ENCODE data around the gene ABHD10.

The ABHD10 gene

DNA sequence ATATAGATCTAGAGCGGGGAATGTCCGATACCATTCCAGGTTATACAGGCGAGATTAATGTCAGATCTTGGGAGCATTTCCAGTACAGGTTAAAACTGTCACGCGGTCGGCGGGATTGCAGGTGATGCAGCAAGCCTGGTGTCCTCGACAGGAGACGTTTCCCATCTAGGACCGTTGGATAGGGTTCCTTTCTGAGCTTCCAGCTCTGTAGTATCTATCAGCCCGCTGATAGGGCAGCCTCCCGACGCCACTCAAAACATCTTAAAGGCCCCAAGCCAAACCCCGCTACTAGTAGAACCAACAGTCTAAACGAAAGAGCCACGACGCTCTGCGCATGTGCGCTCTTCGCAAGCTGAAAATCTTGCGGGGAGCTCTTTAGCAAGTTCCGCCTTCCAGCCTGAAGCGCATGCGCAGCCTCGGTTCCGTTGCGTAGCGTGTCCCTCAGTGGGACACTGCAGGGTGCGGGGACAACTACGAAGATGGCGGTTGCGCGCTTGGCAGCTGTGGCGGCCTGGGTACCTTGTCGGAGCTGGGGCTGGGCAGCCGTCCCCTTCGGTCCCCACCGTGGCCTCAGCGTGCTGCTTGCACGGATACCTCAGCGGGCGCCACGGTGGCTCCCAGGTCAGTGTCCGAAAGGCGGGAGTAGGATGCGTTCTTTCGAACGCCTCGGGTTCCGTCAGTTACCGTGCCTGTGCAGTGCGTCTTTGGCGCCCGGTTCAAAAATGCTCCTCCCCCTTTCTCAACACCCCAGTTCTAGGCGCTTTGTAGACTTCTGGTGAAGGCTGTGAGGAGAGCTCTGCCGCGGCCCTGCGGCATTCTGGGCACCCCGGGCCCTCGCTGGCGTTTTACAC lies at the start of gene ABHD10:
TSS of gene ABHD10 (plus strand) at position 444 of the 851 bp plus-strand sequence. CDS start at position 480, 36 bp downstream.
- TF ChIP-seq EZH2 (IDR thresholded peaks at IDR 0.05; ENCODE audit: borderline replicate concordance, low read length), result no peak
- TF ChIP-seq, protein P1, sequence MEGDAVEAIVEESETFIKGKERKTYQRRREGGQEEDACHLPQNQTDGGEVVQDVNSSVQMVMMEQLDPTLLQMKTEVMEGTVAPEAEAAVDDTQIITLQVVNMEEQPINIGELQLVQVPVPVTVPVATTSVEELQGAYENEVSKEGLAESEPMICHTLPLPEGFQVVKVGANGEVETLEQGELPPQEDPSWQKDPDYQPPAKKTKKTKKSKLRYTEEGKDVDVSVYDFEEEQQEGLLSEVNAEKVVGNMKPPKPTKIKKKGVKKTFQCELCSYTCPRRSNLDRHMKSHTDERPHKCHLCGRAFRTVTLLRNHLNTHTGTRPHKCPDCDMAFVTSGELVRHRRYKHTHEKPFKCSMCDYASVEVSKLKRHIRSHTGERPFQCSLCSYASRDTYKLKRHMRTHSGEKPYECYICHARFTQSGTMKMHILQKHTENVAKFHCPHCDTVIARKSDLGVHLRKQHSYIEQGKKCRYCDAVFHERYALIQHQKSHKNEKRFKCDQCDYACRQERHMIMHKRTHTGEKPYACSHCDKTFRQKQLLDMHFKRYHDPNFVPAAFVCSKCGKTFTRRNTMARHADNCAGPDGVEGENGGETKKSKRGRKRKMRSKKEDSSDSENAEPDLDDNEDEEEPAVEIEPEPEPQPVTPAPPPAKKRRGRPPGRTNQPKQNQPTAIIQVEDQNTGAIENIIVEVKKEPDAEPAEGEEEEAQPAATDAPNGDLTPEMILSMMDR (IDR thresholded peaks at IDR 0.05; ENCODE audit: low read length), result no peak
- H3K36me3 ChIP-seq (ENCODE audit: insufficient read depth, low read length), result peaks cover 12% of the 10 kb centered on the region
- peak within 1 kb of the TSS; percentile 83 for H3K4me2 ChIP-seq (ENCODE audit: low read length)
- H3K27ac ChIP-seq (ENCODE audit: low read depth, low read length, poor library complexity, severe bottlenecking), result peak within 1 kb of the TSS; percentile 58
- H3K9me2 ChIP-seq (ENCODE audit: low read depth, low read length), result no peaks in the 10 kb centered on the region
- H3K27me3 ChIP-seq (ENCODE audit: insufficient read depth, low read length), result no peaks in the 10 kb centered on the region
- H3K9ac ChIP-seq (ENCODE audit: low read length), result peak within 1 kb of the TSS; percentile 93
- H3K4me3 ChIP-seq (ENCODE audit: low read depth, low read length, poor library complexity, severe bottlenecking), result peak within 1 kb of the TSS; percentile 94
- peak within 1 kb of the TSS; percentile 99 for H2AFZ ChIP-seq (ENCODE audit: low read length)
- no peaks in the 10 kb centered on the region for H4K20me1 ChIP-seq (ENCODE audit: insufficient read depth, low read length)
- H3F3A ChIP-seq (ENCODE audit: insufficient read depth, low read length), result no peaks in the 10 kb centered on the region
- peaks cover 31% of the 10 kb centered on the region for H3K79me2 ChIP-seq (ENCODE audit: insufficient read depth, low read length)
- H3K4me1 ChIP-seq (ENCODE audit: insufficient read depth, low read length, severe bottlenecking), result peaks cover 31% of the 10 kb centered on the region
- H3K9me3 ChIP-seq (ENCODE audit: low read length), result no peaks in the 10 kb centered on the region

DNA sequence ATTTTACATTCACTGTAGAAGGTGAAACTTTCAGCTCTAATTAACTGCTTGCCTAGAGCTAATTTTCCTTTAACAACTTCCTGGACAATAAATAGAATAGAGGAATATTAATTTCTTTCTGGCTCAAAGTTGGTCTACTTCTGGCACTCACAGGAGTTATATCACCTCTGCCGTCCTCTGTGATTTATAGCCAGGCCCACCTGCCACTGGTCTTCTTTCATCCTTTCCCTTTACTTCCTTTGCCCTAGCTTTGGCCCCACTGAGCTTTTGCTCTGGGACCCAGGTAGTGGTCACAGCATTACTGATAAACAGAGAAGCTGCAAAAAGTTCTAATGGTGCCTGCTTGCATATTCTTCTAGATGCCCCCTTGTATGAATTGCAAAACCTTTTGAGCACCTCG lies 49.3 kb upstream of the ABHD10 start:
- Histone ChIP-seq H3K4me3 (ENCODE audit: low read depth, low read length, poor library complexity, severe bottlenecking) (no peak overlapping the region), H3F3A (ENCODE audit: insufficient read depth, low read length) (no peaks in the 10 kb centered on the region), H3K9ac (ENCODE audit: low read length) (no peak overlapping the region), H3K36me3 (ENCODE audit: insufficient read depth, low read length) (no peaks in the 10 kb centered on the region), H4K20me1 (ENCODE audit: insufficient read depth, low read length) (no peaks in the 10 kb centered on the region), H3K27ac (ENCODE audit: low read depth, low read length, poor library complexity, severe bottlenecking) (no peak overlapping the region), H3K9me2 (ENCODE audit: low read depth, low read length) (no peaks in the 10 kb centered on the region), H2AFZ (ENCODE audit: low read length) (no peak overlapping the region), H3K4me1 (ENCODE audit: insufficient read depth, low read length, severe bottlenecking) (no peaks in the 10 kb centered on the region), H3K27me3 (ENCODE audit: insufficient read depth, low read length) (no peaks in the 10 kb centered on the region), H3K4me2 (ENCODE audit: low read length) (no peak overlapping the region), H3K9me3 (ENCODE audit: low read length) (no peaks in the 10 kb centered on the region), H3K79me2 (ENCODE audit: insufficient read depth, low read length) (no peaks in the 10 kb centered on the region)
- no peak for TF ChIP-seq EZH2 (IDR thresholded peaks at IDR 0.05; ENCODE audit: borderline replicate concordance, low read length)
- TF ChIP-seq, protein P1 (IDR thresholded peaks at IDR 0.05; ENCODE audit: low read length), result no peak

DNA sequence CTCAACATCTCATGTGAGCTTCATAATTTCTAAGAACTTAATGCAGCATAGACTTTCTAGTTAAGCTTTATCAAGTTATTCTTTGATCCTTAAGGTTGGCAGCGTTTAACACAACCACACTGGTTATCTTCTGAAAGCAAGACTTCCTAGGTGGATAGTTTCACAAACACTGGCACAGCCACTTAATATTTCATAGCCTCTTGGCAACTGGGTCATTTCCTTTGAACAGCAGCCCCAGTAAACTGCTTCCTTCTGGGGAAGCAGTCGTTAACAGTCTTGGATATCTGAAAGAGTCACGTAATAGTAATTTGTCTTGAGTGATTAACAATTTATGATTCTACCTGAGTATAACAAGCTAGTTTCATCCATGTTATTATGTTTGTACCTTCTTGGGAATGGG lies 45.9 kb upstream of the ABHD10 start:
- H3K4me2 ChIP-seq (ENCODE audit: low read length), result no peak overlapping the region
- no peaks in the 10 kb centered on the region for H3K79me2 ChIP-seq (ENCODE audit: insufficient read depth, low read length)
- H3K4me1 ChIP-seq (ENCODE audit: insufficient read depth, low read length, severe bottlenecking), result no peaks in the 10 kb centered on the region
- H3K9me2 ChIP-seq (ENCODE audit: low read depth, low read length), result no peaks in the 10 kb centered on the region
- H3K36me3 ChIP-seq (ENCODE audit: insufficient read depth, low read length), result no peaks in the 10 kb centered on the region
- no peaks in the 10 kb centered on the region for H3K27me3 ChIP-seq (ENCODE audit: insufficient read depth, low read length)
- H3K9me3 ChIP-seq (ENCODE audit: low read length), result no peaks in the 10 kb centered on the region
- no peak overlapping the region for H3K9ac ChIP-seq (ENCODE audit: low read length)
- TF ChIP-seq, protein P1 (IDR thresholded peaks at IDR 0.05; ENCODE audit: low read length), result no peak
- TF ChIP-seq EZH2 (IDR thresholded peaks at IDR 0.05; ENCODE audit: borderline replicate concordance, low read length), result no peak
- no peaks in the 10 kb centered on the region for H3F3A ChIP-seq (ENCODE audit: insufficient read depth, low read length)
- H3K4me3 ChIP-seq (ENCODE audit: low read depth, low read length, poor library complexity, severe bottlenecking), result no peak overlapping the region
- no peak overlapping the region for H2AFZ ChIP-seq (ENCODE audit: low read length)
- no peaks in the 10 kb centered on the region for H4K20me1 ChIP-seq (ENCODE audit: insufficient read depth, low read length)
- no peak overlapping the region for H3K27ac ChIP-seq (ENCODE audit: low read depth, low read length, poor library complexity, severe bottlenecking)
